GM21737 (cell line): ENCODE measurements around the gene PDSS2.

Experiments
- ATAC-seq: cut with Tn5 transposase; IDR thresholded peaks from one replicate; pipeline ENCODE4 v1.9.1; 2021; ENCODE audit warnings: mild to moderate bottlenecking, moderate library complexity; ENCODE audit not compliant: unreplicated experiment

Gene PDSS2

DNA sequence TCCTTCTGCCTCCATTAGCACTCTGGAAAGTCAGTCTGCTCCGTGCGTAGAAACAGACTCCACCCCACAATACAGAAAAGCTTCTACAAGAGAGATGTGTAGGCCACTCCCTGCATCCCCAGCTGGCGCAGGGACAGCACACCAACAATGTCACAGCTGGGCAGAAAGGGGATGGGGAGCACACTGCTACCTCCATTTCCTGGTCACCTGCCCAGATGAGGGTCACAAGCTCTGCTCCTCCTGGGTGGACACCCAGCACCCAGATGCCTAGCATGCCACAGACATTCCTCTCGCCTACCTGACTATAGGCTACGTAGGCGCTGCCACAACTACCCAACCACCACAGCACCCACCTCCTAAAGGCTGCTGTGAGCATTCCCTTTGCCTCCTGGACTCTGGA, 356.3 kb downstream of the PDSS2 start:
- ATAC-seq, result no peak
